K562 (cell line): ENCODE measurements around the gene ST6GALNAC6. TPM values are rescaled to one million over a fixed set of nuclear protein-coding genes. Genes with fewer than 3 reads are reported as not detected.

ENCODE experiments used
- ATAC-seq: fragments of 200-7000 bp; cut with Tn5 transposase; 3 replicates; pipeline ENCODE4 v1.9.1; 2020; ENCODE audit warnings: moderate library complexity
- BruUV-seq: library from RNA; stranded (reverse); fragments of 400-500 nt; replicated peaks from 2 replicates; lab custom pipeline; 2021; lab: Mats Ljungman, UMichigan
- CTCF ChIA-PET: fragments of 300-600 bp; formaldehyde crosslinking; extraction: SDS; loops from one replicate; lab custom pipeline; 2021; ENCODE audit warnings: low intra/inter-chr PET ratio; lab: Yijun Ruan, JAX
- POLR2A ChIA-PET: fragments of 300-600, 350-650 bp; sonication (Branson Sonifier 250); formaldehyde crosslinking; extraction: SDS; loops from one replicate; lab custom pipeline; 2021; ENCODE audit warnings: antibody characterized with exemption, inconsistent platforms; lab: Yijun Ruan, JAX
- DNase-seq, 4 experiments: peaks; one replicate each; pipeline versions ENCODE4 v3.0.0 to v3.0.0-alpha.2; 2011 to 2018; ENCODE audit warnings: low spot score in 3 of 4, mixed read lengths in 3 of 4; ENCODE audit errors: extremely low read depth in 1 of 4
- FAIRE-seq: peaks from 2 replicates; lab custom pipeline; 2011; peaks lifted over from hg19 to GRCh38; lab: Jason Lieb, UNC
- H2AFZ ChIP-seq: 2 replicates; pipeline ENCODE4 v1.6.0; 2011; ENCODE audit warnings: low read depth, low read length, control low read depth, inconsistent platforms
- H3K27ac ChIP-seq: fragments of 200-600 bp; 3 replicates; pipeline ENCODE4 v1.8.0; 2011; ENCODE audit warnings: low read depth, mild to moderate bottlenecking, control low read depth, inconsistent platforms, low read length, moderate library complexity, mixed read lengths; ENCODE audit errors: extremely low read depth
- H3K27me3 ChIP-seq, 2 experiments: fragments of 300-600 bp in 1 of 2; 2 replicates in 1 of 2; 3 replicates in 1 of 2; pipeline versions ENCODE4 v1.6.0 to v1.8.0; 2011; ENCODE audit warnings: inconsistent platforms in 2 of 2, low read length in 2 of 2, mild to moderate bottlenecking in 1 of 2, mixed read lengths in 1 of 2, moderate library complexity in 1 of 2; ENCODE audit not compliant: control insufficient read depth in 2 of 2, insufficient read depth in 2 of 2
- H3K36me3 ChIP-seq: fragments of 300-600 bp; 3 replicates; pipeline ENCODE4 v1.8.0; 2011; ENCODE audit warnings: mild to moderate bottlenecking, low read length, inconsistent platforms; ENCODE audit not compliant: control insufficient read depth, insufficient read depth
- H3K4me1 ChIP-seq, 2 experiments: fragments of 200-600 bp in 1 of 2; replicated peaks in 1 of 2; 2 replicates in 1 of 2; 3 replicates in 1 of 2; pipeline versions ENCODE4 v1.5.1 to v1.8.0; 2011; ENCODE audit warnings: inconsistent platforms in 2 of 2, low read length in 2 of 2, mild to moderate bottlenecking in 1 of 2, mixed read lengths in 1 of 2, moderate library complexity in 1 of 2; ENCODE audit not compliant: control insufficient read depth in 2 of 2, insufficient read depth in 2 of 2
- H3K4me2 ChIP-seq: 2 replicates; pipeline ENCODE4 v1.6.1; 2011; ENCODE audit warnings: low read length, control low read depth, inconsistent platforms, mixed read lengths; ENCODE audit not compliant: insufficient read depth
- H3K4me3 ChIP-seq: fragments of 200-600 bp; sonication (generic), shearing (Covaris generic); 2 replicates; pipeline ENCODE4 v1.5.1; 2016; ENCODE audit warnings: control low read depth, inconsistent platforms
- H3K79me2 ChIP-seq: fragments of 200-600 bp; 3 replicates; pipeline ENCODE4 v1.8.0; 2011; ENCODE audit warnings: low read length, inconsistent platforms; ENCODE audit not compliant: control insufficient read depth, insufficient read depth
- H3K9ac ChIP-seq, 2 experiments: 2 replicates each; pipeline versions ENCODE4 v1.6.0 to v1.6.1; 2011; ENCODE audit warnings: low read depth in 2 of 2, low read length in 2 of 2, control low read depth in 1 of 2, inconsistent platforms in 1 of 2, mild to moderate bottlenecking in 1 of 2, mixed read lengths in 1 of 2; ENCODE audit not compliant: insufficient read depth in 1 of 2
- H3K9me1 ChIP-seq: one replicate; pipeline ENCODE4 v1.6.0; 2011; ENCODE audit warnings: inconsistent platforms, mild to moderate bottlenecking, low read length, moderate library complexity; ENCODE audit not compliant: control insufficient read depth, insufficient read depth
- H3K9me3 ChIP-seq: replicated peaks from 2 replicates; pipeline ENCODE4 v1.5.1; 2011; ENCODE audit warnings: low read depth, low read length, inconsistent platforms; ENCODE audit not compliant: control insufficient read depth, insufficient read depth
- H4K20me1 ChIP-seq: replicated peaks from 2 replicates; pipeline ENCODE4 v1.6.1; 2011; ENCODE audit warnings: low read length, inconsistent platforms, mixed read lengths; ENCODE audit not compliant: control insufficient read depth, insufficient read depth
- ARID2 ChIP-seq: fragments of 450-650 bp; IDR thresholded peaks from 2 replicates; pipeline ENCODE4 v1.6.1; 2017; ENCODE audit warnings: antibody characterized with exemption, mild to moderate bottlenecking
- CHD1 ChIP-seq: fragments of 200-600 bp; sonication (generic); IDR thresholded peaks from one replicate; pipeline ENCODE4 v1.6.1; 2012; ENCODE audit warnings: mild to moderate bottlenecking, moderate library complexity, low read length, inconsistent platforms
- HSF4 ChIP-seq: fragments of 250-450 bp; sonication (Bioruptor Pico); IDR thresholded peaks from 2 replicates; pipeline ENCODE4 v2.1.2; 2022; ENCODE audit warnings: mild to moderate bottlenecking, moderate library complexity, borderline replicate concordance
- SMAD3 ChIP-seq: fragments of 450-650 bp; formaldehyde crosslinking; conservative IDR thresholded peaks from 2 replicates; pipeline ENCODE4 v1.4.0; 2020; ENCODE audit warnings: mild to moderate bottlenecking
- WGBS: fragments of 100-300 bp; shearing (Covaris generic); methylation state at CpG from one replicate; pipeline ENCODE4 v1.1.6; 2016; ENCODE audit warnings: low coverage, mixed read lengths; ENCODE audit not compliant: insufficient coverage; ENCODE audit errors: missing lambda C conversion rate; 5-methylcytosine and 5-hydroxymethylcytosine counted together
- in situ Hi-C: fragments of 300-500 bp; cut with MboI; formaldehyde crosslinking; loops from 4 replicates; pipeline ENCODE4 v1.15.0; 2018; ENCODE audit warnings: inconsistent platforms, mixed read lengths
- intact Hi-C: fragments of 100-400 bp; cut with micrococcal nuclease; formaldehyde crosslinking; loops from 2 replicates; pipeline ENCODE4 v1.14.2; 2022
- polyA plus RNA-seq, 8 experiments: library from polyadenylated mRNA; depleted of rRNA in 4 of 8; stranded (reverse) in 5 of 8; unstranded in 3 of 8; fragments of >200 nt; fragmentation: Nextera tagmentation in 2 of 8; fragmentation: Illumina TruSeq in 1 of 8; extraction: Ambion mirVana in 2 of 8; extraction: Trizol in 1 of 8; gene quantifications; 2 replicates each; pipeline versions ENCODE4 v1.2.1 to v1.2.3, GENCODE V29; 2011 to 2014; ENCODE audit warnings: inconsistent platforms in 1 of 8, missing spikeins in 1 of 8
- total RNA-seq, 7 experiments: library from RNA; depleted of rRNA in 6 of 7; stranded (reverse); fragments of >200 nt in 6 of 7; fragmentation: Illumina TruSeq in 2 of 7; extraction: Trizol in 2 of 7; gene quantifications; 2 replicates each; pipeline versions ENCODE4 v1.2.1 to v1.2.3, GENCODE V29; 2011 to 2021; ENCODE audit warnings: low replicate concordance in 1 of 7
- TF ChIP-seq, protein P1 (sequence below), 2 experiments: fragments of 450-650 bp; formaldehyde crosslinking in 1 of 2; IDR thresholded peaks; 2 replicates each; pipeline versions ENCODE4 v1.4.0 to v1.6.1; 2014 to 2020; ENCODE audit warnings: mild to moderate bottlenecking in 2 of 2, borderline replicate concordance in 1 of 2, low read depth in 1 of 2
- TF ChIP-seq, protein P2 (sequence below): sonication (generic); formaldehyde crosslinking; IDR thresholded peaks from 2 replicates; pipeline ENCODE4 v1.8.1; 2023; ENCODE audit warnings: missing genetic modification reagents, mild to moderate bottlenecking, borderline replicate concordance

Gene ST6GALNAC6
- total and polyA plus RNA-seq, 9 of the 15 experiments (the other 6 are each of a cell fraction or from before 2014, with no cell fraction given), result 0.13 to 23.0 (median 14.5) TPM

DNA sequence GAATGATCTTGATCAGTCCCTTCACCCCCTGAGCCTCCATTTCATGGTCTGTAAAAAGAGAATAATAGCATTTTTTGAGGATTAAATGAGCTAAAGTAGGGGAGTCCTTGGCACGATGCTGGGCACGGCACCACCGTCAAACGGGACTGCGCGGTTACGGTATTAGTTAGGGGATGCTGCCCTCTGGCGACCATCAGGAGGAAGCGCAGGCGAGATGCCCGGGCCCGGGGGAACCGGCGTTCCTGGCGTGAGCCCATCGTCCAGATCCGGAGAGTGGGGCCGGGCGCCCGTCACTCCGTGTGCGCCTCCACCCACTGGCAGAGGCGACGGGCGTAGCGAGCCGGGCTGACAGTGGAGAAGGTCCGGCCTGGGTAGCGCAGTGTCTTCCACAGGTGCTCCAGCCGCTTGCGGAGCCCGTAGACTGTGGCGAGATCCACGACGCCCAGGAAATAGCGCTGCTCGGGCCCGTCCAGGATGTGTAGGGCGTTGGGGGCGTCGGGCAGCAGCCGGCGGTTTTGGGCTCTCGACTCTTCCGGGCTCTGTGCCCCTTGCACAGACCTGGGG, 22.2 kb upstream of the ST6GALNAC6 start:
- Histone ChIP-seq H3K4me3 (no peak overlapping the region), H3K36me3 (no peaks in the 10 kb centered on the region), H3K9me3 (no peaks in the 10 kb centered on the region), H2AFZ (peak overlapping the region; percentile 32), H3K4me2 (peak overlapping the region; percentile 53; the same call in 1 of the 2 replicates), H3K4me1 (peaks cover 27 to 45% of the 10 kb centered on the region in 2 experiments), H3K79me2 (peaks cover 1% of the 10 kb centered on the region), H3K9ac (0 out of 4 replicates have a peak overlapping the region, but pooled peaks of 1 of the 2 experiments have one; percentile 40), H3K9me1 (no peaks in the 10 kb centered on the region), H4K20me1 (no peaks in the 10 kb centered on the region), H3K27ac (no peak overlapping the region), H3K27me3 (no peaks in the 10 kb centered on the region)
- 14% methylated on average over 38 of the region's 45 CpGs for WGBS
- ATAC-seq (peak; percentile 50), FAIRE-seq (peak; percentile 79), DNase-seq (peak; percentile 72 to 86 (median 76))
- no TSS peak for BruUV-seq
- CTCF ChIA-PET, result interaction anchor here (0.6 to 4.3 kb wide), 8 partner anchors 60 to 590 kb away, joined by 3 to 34 read pairs (median 3); partner anchors contain the start of gene TOR2A
- intact Hi-C loops (loop anchor here (1.0 to 5.0 kb wide), 2 partner anchors 186 to 329 kb away; partner anchors contain the start of gene TOR2A), in situ Hi-C loops (loop anchor here (10.0 to 25.0 kb wide), 2 partner anchors 707 to 984 kb away; no protein-coding TSS in a partner anchor)
- POLR2A ChIA-PET, result interaction anchor here (0.6 to 0.7 kb wide), 3 partner anchors 187 to 335 kb away, joined by 3 read pairs; partner anchors contain the start of gene TOR2A
- TF ChIP-seq ARID2 (peak; percentile 80), CHD1 (no peak), SMAD3 (CRISPR knock-in tag) (no peak), HSF4 (CRISPR knock-in tag) (no peak)
- TF ChIP-seq, protein P1, sequence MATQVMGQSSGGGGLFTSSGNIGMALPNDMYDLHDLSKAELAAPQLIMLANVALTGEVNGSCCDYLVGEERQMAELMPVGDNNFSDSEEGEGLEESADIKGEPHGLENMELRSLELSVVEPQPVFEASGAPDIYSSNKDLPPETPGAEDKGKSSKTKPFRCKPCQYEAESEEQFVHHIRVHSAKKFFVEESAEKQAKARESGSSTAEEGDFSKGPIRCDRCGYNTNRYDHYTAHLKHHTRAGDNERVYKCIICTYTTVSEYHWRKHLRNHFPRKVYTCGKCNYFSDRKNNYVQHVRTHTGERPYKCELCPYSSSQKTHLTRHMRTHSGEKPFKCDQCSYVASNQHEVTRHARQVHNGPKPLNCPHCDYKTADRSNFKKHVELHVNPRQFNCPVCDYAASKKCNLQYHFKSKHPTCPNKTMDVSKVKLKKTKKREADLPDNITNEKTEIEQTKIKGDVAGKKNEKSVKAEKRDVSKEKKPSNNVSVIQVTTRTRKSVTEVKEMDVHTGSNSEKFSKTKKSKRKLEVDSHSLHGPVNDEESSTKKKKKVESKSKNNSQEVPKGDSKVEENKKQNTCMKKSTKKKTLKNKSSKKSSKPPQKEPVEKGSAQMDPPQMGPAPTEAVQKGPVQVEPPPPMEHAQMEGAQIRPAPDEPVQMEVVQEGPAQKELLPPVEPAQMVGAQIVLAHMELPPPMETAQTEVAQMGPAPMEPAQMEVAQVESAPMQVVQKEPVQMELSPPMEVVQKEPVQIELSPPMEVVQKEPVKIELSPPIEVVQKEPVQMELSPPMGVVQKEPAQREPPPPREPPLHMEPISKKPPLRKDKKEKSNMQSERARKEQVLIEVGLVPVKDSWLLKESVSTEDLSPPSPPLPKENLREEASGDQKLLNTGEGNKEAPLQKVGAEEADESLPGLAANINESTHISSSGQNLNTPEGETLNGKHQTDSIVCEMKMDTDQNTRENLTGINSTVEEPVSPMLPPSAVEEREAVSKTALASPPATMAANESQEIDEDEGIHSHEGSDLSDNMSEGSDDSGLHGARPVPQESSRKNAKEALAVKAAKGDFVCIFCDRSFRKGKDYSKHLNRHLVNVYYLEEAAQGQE (IDR thresholded peaks at IDR 0.05; ENCODE audit: borderline replicate concordance), result peak; percentile 86
- TF ChIP-seq, protein P1 (CRISPR knock-in tag; IDR thresholded peaks at IDR 0.05; ENCODE audit: low read depth), result no peak
- TF ChIP-seq, protein P2, sequence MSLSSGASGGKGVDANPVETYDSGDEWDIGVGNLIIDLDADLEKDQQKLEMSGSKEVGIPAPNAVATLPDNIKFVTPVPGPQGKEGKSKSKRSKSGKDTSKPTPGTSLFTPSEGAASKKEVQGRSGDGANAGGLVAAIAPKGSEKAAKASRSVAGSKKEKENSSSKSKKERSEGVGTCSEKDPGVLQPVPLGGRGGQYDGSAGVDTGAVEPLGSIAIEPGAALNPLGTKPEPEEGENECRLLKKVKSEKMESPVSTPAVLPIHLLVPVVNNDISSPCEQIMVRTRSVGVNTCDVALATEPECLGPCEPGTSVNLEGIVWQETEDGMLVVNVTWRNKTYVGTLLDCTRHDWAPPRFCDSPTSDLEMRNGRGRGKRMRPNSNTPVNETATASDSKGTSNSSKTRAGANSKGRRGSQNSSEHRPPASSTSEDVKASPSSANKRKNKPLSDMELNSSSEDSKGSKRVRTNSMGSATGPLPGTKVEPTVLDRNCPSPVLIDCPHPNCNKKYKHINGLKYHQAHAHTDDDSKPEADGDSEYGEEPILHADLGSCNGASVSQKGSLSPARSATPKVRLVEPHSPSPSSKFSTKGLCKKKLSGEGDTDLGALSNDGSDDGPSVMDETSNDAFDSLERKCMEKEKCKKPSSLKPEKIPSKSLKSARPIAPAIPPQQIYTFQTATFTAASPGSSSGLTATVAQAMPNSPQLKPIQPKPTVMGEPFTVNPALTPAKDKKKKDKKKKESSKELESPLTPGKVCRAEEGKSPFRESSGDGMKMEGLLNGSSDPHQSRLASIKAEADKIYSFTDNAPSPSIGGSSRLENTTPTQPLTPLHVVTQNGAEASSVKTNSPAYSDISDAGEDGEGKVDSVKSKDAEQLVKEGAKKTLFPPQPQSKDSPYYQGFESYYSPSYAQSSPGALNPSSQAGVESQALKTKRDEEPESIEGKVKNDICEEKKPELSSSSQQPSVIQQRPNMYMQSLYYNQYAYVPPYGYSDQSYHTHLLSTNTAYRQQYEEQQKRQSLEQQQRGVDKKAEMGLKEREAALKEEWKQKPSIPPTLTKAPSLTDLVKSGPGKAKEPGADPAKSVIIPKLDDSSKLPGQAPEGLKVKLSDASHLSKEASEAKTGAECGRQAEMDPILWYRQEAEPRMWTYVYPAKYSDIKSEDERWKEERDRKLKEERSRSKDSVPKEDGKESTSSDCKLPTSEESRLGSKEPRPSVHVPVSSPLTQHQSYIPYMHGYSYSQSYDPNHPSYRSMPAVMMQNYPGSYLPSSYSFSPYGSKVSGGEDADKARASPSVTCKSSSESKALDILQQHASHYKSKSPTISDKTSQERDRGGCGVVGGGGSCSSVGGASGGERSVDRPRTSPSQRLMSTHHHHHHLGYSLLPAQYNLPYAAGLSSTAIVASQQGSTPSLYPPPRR (CRISPR knock-in tag), result no peak
